Measurements from ENCODE around the gene MORN1. TPM values are rescaled to one million over a fixed set of nuclear protein-coding genes. Genes with fewer than 3 reads are reported as not detected.

Gene MORN1
- total and polyA plus RNA-seq, 9 of the 15 experiments (the other 6 are each of a cell fraction or from before 2014, with no cell fraction given), result 0.24 to 9.3 (median 4.2) TPM

DNA sequence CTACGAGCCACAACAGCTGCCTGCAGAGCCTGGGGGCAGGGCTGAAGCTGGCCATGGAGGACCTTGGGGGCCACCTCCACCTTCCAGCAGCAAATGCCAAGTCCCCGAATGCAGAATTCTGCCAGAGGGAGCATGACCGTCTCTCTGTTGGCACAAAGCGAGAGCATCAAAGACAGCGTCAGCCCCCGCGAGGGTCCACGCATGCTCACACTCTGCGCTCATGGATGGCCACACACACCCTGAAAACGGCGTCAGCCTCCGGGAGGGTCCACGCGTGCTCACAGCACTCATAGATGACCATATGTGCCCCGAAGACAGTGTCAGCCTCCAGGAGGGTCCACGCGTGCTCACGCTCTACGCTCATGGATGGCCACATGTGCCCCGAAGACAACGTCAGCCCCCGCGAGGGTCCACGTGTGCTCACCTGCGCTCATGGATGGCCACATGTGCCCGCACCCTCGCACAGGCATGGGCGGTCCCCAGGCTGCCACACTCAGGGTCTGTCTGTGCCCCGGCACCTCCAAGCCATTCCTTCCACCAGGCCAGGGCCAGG lies 46.5 kb downstream of the MORN1 start (continued):
- TF ChIP-seq, protein P1, sequence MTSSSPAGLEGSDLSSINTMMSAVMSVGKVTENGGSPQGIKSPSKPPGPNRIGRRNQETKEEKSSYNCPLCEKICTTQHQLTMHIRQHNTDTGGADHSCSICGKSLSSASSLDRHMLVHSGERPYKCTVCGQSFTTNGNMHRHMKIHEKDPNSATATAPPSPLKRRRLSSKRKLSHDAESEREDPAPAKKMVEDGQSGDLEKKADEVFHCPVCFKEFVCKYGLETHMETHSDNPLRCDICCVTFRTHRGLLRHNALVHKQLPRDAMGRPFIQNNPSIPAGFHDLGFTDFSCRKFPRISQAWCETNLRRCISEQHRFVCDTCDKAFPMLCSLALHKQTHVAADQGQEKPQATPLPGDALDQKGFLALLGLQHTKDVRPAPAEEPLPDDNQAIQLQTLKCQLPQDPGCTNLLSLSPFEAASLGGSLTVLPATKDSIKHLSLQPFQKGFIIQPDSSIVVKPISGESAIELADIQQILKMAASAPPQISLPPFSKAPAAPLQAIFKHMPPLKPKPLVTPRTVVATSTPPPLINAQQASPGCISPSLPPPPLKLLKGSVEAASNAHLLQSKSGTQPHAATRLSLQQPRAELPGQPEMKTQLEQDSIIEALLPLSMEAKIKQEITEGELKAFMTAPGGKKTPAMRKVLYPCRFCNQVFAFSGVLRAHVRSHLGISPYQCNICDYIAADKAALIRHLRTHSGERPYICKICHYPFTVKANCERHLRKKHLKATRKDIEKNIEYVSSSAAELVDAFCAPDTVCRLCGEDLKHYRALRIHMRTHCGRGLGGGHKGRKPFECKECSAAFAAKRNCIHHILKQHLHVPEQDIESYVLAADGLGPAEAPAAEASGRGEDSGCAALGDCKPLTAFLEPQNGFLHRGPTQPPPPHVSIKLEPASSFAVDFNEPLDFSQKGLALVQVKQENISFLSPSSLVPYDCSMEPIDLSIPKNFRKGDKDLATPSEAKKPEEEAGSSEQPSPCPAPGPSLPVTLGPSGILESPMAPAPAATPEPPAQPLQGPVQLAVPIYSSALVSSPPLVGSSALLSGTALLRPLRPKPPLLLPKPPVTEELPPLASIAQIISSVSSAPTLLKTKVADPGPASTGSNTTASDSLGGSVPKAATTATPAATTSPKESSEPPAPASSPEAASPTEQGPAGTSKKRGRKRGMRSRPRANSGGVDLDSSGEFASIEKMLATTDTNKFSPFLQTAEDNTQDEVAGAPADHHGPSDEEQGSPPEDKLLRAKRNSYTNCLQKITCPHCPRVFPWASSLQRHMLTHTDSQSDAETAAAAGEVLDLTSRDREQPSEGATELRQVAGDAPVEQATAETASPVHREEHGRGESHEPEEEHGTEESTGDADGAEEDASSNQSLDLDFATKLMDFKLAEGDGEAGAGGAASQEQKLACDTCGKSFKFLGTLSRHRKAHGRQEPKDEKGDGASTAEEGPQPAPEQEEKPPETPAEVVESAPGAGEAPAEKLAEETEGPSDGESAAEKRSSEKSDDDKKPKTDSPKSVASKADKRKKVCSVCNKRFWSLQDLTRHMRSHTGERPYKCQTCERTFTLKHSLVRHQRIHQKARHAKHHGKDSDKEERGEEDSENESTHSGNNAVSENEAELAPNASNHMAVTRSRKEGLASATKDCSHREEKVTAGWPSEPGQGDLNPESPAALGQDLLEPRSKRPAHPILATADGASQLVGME (CRISPR knock-in tag; IDR thresholded peaks at IDR 0.05), result no peak
- TF ChIP-seq CC2D1A (IDR thresholded peaks at IDR 0.05), result no peak
- TF ChIP-seq, protein P2, sequence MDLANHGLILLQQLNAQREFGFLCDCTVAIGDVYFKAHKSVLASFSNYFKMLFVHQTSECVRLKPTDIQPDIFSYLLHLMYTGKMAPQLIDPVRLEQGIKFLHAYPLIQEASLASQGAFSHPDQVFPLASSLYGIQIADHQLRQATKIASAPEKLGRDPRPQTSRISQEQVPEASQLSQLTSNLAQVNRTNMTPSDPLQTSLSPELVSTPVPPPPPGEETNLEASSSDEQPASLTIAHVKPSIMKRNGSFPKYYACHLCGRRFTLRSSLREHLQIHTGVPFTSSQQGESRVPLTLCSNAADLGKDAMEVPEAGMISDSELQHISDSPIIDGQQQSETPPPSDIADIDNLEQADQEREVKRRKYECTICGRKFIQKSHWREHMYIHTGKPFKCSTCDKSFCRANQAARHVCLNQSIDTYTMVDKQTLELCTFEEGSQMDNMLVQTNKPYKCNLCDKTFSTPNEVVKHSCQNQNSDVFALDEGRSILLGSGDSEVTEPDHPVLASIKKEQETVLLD (IDR thresholded peaks at IDR 0.05), result no peak
- no peak for TF ChIP-seq ZNF57 (CRISPR knock-in tag; IDR thresholded peaks at IDR 0.05)
- no peak for TF ChIP-seq CBX1 (IDR thresholded peaks at IDR 0.05; ENCODE audit: low read depth)
- TF ChIP-seq, protein P3, sequence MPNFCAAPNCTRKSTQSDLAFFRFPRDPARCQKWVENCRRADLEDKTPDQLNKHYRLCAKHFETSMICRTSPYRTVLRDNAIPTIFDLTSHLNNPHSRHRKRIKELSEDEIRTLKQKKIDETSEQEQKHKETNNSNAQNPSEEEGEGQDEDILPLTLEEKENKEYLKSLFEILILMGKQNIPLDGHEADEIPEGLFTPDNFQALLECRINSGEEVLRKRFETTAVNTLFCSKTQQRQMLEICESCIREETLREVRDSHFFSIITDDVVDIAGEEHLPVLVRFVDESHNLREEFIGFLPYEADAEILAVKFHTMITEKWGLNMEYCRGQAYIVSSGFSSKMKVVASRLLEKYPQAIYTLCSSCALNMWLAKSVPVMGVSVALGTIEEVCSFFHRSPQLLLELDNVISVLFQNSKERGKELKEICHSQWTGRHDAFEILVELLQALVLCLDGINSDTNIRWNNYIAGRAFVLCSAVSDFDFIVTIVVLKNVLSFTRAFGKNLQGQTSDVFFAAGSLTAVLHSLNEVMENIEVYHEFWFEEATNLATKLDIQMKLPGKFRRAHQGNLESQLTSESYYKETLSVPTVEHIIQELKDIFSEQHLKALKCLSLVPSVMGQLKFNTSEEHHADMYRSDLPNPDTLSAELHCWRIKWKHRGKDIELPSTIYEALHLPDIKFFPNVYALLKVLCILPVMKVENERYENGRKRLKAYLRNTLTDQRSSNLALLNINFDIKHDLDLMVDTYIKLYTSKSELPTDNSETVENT (CRISPR knock-in tag; IDR thresholded peaks at IDR 0.05), result no peak
- no peak for TF ChIP-seq ZNF695 (CRISPR knock-in tag; IDR thresholded peaks at IDR 0.05)
- TF ChIP-seq TOE1 (IDR thresholded peaks at IDR 0.05; ENCODE audit: borderline replicate concordance), result no peak
- TF ChIP-seq TOE1 (CRISPR knock-in tag; IDR thresholded peaks at IDR 0.05; ENCODE audit: borderline replicate concordance, low read depth), result no peak
- no peak for TF ChIP-seq ATF1 (CRISPR knock-in tag; IDR thresholded peaks at IDR 0.05)
- TF ChIP-seq ATF1 (tag; IDR thresholded peaks at IDR 0.05), result no peak
- no peak for TF ChIP-seq TARDBP (IDR thresholded peaks at IDR 0.05)

Data from K562 (cell line).